ENCODE results near the gene CERK. TPM values are rescaled to one million over a fixed set of nuclear protein-coding genes. Genes with fewer than 3 reads are reported as not detected.

Gene CERK
- total RNA-seq, 4 donors from 2014 or later, result 19.2 to 46.2 (median 36.6) TPM

DNA sequence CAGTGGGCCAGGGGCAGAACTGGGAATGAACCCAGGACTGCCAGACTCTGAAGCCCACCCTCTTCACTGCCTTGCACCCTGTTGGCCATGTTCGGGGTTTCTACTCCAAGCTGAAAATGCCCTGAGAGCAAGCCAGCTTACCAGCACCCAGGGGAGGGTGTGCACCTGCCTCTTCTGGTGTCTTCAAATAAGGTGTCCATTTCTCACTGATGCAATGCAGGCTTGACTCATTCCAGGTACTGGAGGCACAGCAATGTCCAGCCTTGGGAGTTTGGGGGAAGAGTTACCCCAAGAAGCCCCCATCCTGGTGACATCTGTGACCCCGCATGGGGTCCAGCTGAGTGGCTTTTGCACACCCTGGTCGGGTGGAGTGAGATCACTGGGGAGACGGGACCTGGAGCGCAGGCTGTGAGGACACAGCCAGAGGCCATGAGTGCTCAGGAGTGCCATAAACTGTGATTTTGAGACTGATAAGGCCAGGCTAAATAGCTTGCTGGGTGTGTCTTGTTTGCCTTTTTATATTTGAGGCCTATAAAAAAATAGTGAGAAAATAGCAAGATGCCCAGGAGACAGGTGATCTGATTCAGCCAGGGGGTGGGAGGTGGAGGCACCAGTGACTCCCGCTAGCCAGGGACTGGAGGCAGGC lies 4.6 kb upstream of the CERK start:
- WGBS, result 62% methylated on average over 4 of the region's 6 CpGs
- Histone ChIP-seq H3K9me3 (no peaks in the 10 kb centered on the region), H3K4me3 (no peak overlapping the region), H3K36me3 (no peaks in the 10 kb centered on the region), H3K27me3 (no peaks in the 10 kb centered on the region), H3K4me1 (peaks cover 21% of the 10 kb centered on the region), H3K27ac (no peak overlapping the region)
- DNase-seq (ENCODE audit: low spot score in 2 of 2), result no peak
- TF ChIP-seq POLR2AphosphoS5 (IDR thresholded peaks at IDR 0.05), result no peak

DNA sequence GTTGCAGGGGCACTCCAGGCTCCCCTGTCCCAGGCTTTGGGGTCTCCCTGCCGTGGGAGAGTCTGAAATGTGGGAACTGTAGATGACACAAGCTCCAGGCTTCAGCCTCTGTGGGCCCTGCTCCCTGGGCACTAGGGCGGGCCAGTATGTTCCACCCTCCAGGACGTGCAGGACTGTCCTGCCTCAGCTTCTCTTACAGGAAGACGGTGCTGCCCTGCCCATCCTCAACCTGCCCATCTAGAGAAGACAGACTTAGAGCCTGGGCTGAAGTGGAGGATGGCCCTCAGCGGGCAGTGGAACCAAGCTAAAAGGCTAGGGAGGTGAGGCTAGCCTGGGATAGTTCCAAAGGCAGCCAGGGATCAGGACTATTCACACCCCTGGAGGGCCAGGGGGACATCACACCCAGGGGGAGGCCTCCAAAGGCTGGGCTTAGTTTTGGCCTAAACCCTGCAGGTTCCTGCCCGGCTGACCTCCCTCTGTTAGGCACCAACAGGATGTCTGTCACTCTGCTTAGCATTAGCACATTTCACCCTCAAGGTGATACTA lies 4.0 kb upstream of the CERK start:
- no peaks in the 10 kb centered on the region for H3K27me3 ChIP-seq
- peaks cover 27% of the 10 kb centered on the region for H3K4me1 ChIP-seq
- H3K9me3 ChIP-seq, result no peaks in the 10 kb centered on the region
- H3K4me3 ChIP-seq, result no peak overlapping the region
- H3K36me3 ChIP-seq, result no peaks in the 10 kb centered on the region
- no peak for DNase-seq (ENCODE audit: low spot score in 2 of 2)
- TF ChIP-seq POLR2A (IDR thresholded peaks at IDR 0.05) (no peak), POLR2AphosphoS5 (IDR thresholded peaks at IDR 0.05) (no peak), EP300 (IDR thresholded peaks at IDR 0.05) (no peak)
- TF ChIP-seq, protein P1, sequence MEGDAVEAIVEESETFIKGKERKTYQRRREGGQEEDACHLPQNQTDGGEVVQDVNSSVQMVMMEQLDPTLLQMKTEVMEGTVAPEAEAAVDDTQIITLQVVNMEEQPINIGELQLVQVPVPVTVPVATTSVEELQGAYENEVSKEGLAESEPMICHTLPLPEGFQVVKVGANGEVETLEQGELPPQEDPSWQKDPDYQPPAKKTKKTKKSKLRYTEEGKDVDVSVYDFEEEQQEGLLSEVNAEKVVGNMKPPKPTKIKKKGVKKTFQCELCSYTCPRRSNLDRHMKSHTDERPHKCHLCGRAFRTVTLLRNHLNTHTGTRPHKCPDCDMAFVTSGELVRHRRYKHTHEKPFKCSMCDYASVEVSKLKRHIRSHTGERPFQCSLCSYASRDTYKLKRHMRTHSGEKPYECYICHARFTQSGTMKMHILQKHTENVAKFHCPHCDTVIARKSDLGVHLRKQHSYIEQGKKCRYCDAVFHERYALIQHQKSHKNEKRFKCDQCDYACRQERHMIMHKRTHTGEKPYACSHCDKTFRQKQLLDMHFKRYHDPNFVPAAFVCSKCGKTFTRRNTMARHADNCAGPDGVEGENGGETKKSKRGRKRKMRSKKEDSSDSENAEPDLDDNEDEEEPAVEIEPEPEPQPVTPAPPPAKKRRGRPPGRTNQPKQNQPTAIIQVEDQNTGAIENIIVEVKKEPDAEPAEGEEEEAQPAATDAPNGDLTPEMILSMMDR (IDR thresholded peaks at IDR 0.05), result no peak
- H3K27ac ChIP-seq, result no peak overlapping the region
- 90% methylated on average over 3 of the region's 6 CpGs for WGBS

DNA sequence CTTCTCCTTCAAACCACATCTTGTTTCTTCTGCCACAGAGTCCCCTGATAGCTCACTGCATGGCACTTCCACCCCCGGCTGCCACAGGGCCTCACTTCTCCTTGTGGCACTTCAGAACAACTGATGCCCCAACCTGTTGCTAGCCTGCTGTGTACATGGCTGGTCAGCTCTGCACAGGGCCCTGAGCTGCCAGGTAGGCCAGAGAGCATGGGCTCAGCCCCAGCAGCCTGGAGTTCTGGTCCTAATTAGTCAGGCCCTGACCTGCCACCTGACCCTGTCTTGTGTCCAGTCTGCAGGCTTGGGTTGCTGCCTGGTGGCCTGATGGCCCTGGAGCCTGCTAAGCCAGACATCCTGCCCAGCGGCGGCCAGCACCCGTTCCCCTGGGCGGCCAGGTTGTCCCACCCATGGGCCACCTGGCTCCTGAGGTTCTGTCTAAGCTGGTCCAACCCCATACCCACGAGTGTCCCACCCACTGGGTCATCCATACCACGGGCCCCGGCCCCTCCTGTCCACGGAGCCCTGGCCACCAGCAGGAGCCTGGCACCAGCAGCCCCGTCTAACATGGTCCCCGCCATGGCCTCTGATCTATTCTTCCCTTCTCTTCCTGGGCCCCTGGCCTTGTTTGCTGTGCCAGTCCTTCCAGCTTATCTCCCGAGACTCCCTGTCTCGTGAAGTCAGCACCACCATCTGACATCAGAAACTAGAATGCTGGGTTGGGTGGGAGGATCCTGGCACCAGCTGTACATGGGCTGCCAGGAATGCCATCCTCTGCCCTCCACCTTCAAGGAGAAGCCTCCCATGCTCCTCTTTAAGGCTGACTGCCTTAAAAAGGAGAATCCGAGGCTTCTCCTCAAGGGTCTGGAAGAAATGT lies 3.1 kb upstream of the CERK start:
- Histone ChIP-seq H3K4me3 (no peak overlapping the region), H3K4me1 (peaks cover 36% of the 10 kb centered on the region), H3K27ac (no peak overlapping the region), H3K36me3 (no peaks in the 10 kb centered on the region), H3K27me3 (no peaks in the 10 kb centered on the region), H3K9me3 (no peaks in the 10 kb centered on the region)
- 90% methylated on average over 9 of the region's 14 CpGs for WGBS
- TF ChIP-seq POLR2A (IDR thresholded peaks at IDR 0.05) (no peak), POLR2AphosphoS5 (IDR thresholded peaks at IDR 0.05) (no peak), EP300 (IDR thresholded peaks at IDR 0.05) (no peak)
- TF ChIP-seq, protein P1 (IDR thresholded peaks at IDR 0.05), result no peak
- peak in 1 of 2 donors; percentile 67 for DNase-seq (ENCODE audit: low spot score in 2 of 2)

DNA sequence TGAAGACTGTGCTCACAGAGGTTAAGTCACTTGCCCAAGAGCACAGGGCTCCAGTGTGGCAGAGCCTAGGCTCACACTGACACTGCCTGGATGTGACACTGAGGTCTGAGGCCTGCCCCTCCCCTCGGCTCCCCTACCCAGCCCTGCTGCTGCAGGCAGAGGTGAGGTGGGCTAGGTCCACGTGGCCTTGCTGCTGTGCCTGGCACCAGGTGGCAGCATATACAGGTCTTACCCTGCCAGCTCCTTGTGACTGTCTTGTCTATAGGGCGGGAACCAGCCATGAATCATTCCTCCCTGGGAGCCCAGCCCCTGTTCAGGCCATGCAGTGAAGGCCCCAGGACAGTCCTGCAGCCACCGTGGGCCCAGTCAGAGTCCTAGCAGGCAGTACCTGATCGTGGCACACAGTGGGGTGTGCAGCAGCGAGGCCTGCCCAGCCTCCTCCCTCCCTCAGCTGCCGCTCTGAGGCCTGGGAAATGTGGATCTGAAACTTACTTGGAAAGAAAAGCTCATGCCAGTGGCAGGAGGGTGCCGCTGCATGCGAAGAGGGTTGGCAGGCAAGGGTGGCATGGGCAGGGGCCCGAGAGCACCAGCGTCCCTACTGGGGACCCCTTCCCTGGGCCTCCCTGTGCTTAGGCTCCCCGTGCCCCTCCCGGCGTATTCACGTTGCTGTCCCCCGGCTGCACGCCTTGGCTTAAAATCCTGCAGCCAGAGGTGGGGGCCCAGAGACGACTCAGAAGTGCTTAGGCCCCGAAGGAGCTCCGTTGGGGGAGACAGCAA lies 1.2 kb upstream of the CERK start:
- Histone ChIP-seq H3K36me3 (no peaks in the 10 kb centered on the region), H3K4me3 (peak overlapping the region; percentile 87), H3K27me3 (no peaks in the 10 kb centered on the region), H3K27ac (peak overlapping the region; percentile 88), H3K9me3 (no peaks in the 10 kb centered on the region), H3K4me1 (peaks cover 55% of the 10 kb centered on the region)
- WGBS, result 76% methylated on average over 10 of the region's 20 CpGs
- no peak for DNase-seq (ENCODE audit: low spot score in 2 of 2)
- TF ChIP-seq EP300 (IDR thresholded peaks at IDR 0.05), result no peak
- no peak for TF ChIP-seq POLR2A (IDR thresholded peaks at IDR 0.05)
- TF ChIP-seq, protein P1 (IDR thresholded peaks at IDR 0.05), result no peak
- TF ChIP-seq POLR2AphosphoS5 (IDR thresholded peaks at IDR 0.05), result no peak

DNA sequence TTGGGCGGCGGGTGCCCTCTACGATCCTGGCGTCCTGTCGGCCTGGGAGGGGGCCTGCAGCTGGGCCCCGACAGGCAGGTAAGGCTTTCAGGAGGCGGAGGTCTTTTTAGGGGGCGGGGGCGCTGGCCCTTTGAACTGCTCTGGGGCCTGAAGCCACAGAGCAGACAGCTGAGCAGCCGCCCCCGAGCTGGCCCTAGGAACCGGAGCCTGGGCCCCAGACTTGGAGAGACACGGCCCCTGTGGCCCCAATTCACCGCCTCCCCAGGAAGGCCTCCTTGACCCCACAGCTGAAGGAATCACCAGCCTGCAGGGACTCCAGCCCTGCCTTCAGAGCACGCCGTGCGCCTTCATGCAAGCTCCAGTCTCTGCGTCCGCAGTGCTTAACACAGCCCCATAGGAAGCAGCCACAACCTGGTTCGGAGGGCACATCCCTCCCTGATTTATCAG lies 618 bp upstream of the CERK start:
- H3K9me3 ChIP-seq, result no peaks in the 10 kb centered on the region
- H3K4me1 ChIP-seq, result peaks cover 61% of the 10 kb centered on the region
- H3K27ac ChIP-seq, result peak overlapping the region; percentile 88
- H3K27me3 ChIP-seq, result no peaks in the 10 kb centered on the region
- no peaks in the 10 kb centered on the region for H3K36me3 ChIP-seq
- no peak for TF ChIP-seq POLR2AphosphoS5 (IDR thresholded peaks at IDR 0.05)
- TF ChIP-seq, protein P1 (IDR thresholded peaks at IDR 0.05), result no peak
- no peak for TF ChIP-seq EP300 (IDR thresholded peaks at IDR 0.05)
- no peak for TF ChIP-seq POLR2A (IDR thresholded peaks at IDR 0.05)
- no peak for DNase-seq (ENCODE audit: low spot score in 2 of 2)
- 10% methylated on average over 2 of the region's 20 CpGs for WGBS
- peak overlapping the region; percentile 87 for H3K4me3 ChIP-seq

Data from suprapubic skin (tissue), 4 donors.